ENCODE results near the gene GNG7. TPM values are rescaled to one million over a fixed set of nuclear protein-coding genes. Genes with fewer than 3 reads are reported as not detected.
"Not testable (repeated sequence)": the region's sequence is repeated elsewhere in the genome, so short reads cannot be mapped to it uniquely, and the experiment has no call there.

Gene GNG7
- total RNA-seq, 1 experiment from 2014 or later: not detected

- DNase-seq (ENCODE audit: low read depth): no peak
Measured at GRCh38 chr19:2646866-2647535, 55.5 kb downstream of the GNG7 start.

- DNase-seq (ENCODE audit: low read depth): no peak
Measured at GRCh38 chr19:2645826-2646225, 56.7 kb downstream of the GNG7 start.

DNA sequence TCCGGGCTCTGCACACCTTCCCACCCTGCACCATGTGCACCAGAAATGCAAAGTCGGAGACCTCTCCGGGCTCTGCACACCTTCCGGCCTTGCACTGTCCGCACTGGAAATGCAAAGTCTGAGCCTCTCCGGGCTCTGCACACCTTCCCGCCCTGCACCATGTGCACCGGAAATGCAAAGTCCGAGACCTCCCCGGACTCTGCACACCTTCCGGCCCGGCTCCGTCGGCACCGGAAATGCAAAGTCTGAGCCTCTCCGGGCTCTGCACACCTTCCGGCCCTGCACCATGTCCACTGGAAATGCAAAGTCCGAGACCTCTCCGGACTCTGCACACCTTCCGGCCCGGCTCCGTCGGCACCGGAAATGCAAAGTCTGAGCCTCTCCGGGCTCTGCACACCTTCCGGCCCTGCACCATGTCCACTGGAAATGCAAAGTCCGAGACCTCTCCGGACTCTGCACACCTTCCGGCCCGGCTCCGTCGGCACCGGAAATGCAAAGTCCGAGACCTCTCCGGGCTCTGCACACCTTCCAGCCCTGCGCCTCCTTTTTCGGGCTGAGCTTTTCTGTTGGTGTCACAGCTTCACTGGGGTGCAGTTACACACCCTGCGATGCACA lies 59.3 kb downstream of the GNG7 start:
- DNase-seq (ENCODE audit: low read depth): not testable (repeated sequence)

DNA sequence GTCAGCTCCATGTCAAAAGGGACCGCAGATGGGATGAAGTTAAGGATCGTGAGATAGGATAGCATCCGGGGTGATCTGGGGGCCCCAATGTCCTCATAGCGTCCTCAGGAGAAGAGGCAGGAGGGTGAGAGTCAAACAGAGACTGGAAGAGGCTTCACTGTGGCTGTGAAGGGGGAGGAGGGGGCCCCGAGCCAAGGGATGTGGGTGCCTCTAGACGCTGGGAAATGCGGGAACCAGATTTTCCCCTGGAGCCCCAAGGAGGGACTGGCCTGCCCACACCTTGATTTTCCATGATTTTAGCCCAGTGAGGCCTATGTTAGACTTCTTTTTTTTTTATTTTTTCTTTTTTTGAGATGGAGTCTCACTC lies 61.2 kb downstream of the GNG7 start:
- no peak for DNase-seq (ENCODE audit: low read depth)

DNA sequence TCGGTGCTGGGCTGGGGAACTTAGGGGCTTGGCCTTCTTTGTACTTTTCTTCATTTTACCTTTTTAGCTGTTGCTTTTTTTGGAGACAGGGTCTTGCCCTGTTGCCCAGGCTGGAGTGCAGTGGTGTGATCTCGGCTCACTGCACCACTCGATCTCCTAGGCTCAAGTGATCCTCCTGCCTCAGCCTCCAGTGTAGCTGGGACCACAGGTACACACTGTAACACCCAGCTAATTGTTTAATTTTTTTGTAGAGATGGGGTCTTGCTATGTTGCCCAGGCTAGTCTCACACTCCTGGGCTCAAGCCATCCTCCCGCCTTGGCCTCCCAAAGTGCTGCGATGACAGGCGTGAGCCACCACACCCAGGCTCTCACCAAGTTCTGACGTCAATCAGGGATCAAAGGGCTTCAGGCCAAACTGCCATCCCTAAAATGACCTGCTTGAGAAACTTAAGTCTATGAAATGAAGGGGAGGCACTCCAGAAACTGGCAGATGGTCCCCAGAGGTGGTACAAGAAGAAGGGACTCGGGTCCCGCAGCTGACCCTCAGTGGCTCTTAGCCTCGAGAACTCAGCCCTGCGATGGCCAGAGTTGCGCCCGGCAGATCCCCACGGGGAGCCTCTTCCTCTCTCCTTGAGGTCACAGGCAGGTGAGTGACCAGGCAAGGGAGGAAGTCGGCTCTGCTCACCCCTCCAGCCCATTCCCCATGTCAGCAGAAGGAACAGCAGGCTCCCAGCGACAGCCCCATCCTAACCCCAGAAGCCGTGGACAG lies 61.7 kb downstream of the GNG7 start:
- DNase-seq (ENCODE audit: low read depth): no peak

GRCh38 chr19:2639999-2640398 lies 62.5 kb downstream of the GNG7 start:
- DNase-seq (ENCODE audit: low read depth): no peak

- no peak for DNase-seq (ENCODE audit: low read depth)
Measured at GRCh38 chr19:2638417-2638940, 64.0 kb downstream of the GNG7 start.

- peak; percentile 34 for DNase-seq (ENCODE audit: low read depth)
Measured at GRCh38 chr19:2636897-2637683, 65.4 kb downstream of the GNG7 start.

- no peak for DNase-seq (ENCODE audit: low read depth)
Measured at GRCh38 chr19:2636141-2636896, 66.2 kb downstream of the GNG7 start.

DNA sequence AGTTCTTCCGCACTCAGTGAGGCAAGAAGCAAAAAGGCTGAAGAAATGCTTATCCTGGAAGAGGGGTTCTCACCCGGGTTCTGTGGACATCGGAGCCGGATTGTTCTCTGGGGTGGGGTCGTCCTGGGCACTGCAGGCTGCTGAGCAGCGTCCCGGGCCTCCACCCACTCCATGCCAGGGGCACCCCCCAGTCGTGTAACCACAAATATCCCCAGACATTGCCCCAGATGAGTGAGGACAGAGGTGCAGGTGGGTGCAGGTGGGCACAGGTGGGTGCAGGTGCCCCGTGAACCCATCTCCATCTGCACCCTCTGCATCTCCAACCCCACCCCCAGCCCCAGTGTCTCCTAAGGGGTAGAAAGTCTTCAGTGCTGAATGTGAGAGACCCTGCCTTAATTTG lies 67.5 kb downstream of the GNG7 start:
- no peak for DNase-seq (ENCODE audit: low read depth)

GRCh38 chr19:2634228-2634951 lies 68.1 kb downstream of the GNG7 start:
- DNase-seq (ENCODE audit: low read depth): no peak

DNA sequence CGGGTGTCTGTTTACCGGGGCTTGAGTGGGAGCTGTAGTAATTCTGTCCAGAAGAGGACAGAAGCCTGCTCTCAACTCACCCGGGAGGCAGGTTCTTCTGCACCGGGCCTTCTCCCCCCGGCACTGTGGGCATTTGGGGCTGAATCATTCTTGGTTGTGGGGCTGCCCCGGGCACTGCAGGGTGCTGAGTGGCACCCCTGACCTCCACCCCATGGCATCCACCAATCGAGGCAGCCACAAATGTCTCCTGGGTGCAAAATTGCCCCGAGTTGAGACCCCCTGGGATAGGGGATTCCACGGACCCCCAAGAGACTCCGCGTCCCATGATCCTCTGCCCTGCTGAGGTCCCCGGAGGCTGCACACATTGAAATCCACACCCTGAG lies 68.8 kb downstream of the GNG7 start:
- DNase-seq (ENCODE audit: low read depth): no peak

GRCh38 chr19:2631213-2631821 lies 71.2 kb downstream of the GNG7 start:
- no peak for DNase-seq (ENCODE audit: low read depth)

DNA sequence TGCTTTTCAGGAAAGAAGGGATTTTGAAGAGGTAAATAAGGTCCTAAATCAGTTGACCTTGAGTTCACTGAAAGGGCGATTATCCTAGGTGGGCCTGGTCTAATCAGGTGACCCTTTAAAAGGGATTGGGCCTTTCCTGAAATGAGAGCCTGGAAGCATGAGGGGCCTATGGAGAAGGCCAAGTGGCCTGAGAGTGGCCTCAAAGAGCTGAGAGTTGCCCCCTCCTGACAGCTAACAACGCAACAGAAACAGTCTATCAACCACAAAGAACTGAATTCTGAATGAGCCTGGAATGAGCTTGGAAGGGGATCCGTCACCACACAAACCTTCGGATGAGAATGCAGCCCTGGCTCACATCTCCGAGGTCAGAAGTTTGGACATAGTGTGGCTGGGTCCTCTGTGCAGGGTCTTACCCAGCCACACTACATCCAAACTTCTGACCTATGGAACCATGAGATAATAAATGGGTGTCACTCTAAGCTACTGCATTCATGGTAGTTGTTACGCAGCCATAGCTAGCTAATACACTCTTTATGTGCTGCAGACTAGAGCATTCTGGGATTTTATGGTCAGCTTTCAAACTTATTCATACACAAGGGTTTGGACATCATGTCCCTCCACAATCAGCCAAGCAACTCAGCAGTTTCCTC lies 72.0 kb downstream of the GNG7 start:
- DNase-seq (ENCODE audit: low read depth): no peak

DNA sequence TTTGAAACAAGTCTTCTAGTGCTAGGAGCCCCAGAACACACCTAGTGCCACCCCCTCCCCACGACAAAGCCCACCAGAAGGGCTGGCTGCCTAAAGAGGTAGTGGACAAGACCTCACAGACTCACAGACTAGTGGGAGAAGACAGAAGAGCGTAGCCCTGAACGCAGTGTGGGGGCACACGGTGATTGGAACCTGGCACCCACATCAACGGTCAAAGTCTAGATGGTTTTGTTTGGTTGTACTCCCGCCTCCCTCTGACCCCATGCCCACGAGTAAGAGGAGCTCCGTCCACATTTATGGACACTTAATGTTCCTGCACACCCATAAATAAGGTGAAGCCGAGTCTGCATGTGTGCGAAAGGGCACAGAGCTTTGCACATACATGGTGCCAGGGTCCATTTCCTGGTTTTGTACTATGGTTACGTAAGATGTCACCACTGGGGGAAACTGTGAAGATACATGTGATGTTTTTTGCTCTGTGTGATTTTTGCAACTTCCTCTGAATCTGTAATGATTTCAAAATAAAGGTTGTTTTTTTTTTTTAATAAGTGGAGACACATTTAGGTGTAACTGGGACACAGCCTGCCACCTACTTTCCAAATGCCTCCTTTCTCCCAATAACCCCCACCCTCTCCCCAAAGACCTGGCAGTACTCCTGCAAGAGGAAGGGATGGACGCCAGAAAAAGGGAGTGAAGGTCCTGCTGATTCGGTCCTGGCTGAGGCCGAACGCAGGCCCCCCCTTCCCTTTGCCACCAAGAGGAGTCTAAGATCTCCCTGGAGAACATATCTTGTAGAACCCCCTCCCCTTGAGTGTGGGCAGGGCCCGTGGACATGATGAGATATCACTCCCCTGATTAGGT lies 72.8 kb downstream of the GNG7 start:
- DNase-seq (ENCODE audit: low read depth): no peak

- no peak for DNase-seq (ENCODE audit: low read depth)
Measured at GRCh38 chr19:2628597-2628996, 73.9 kb downstream of the GNG7 start.

DNA sequence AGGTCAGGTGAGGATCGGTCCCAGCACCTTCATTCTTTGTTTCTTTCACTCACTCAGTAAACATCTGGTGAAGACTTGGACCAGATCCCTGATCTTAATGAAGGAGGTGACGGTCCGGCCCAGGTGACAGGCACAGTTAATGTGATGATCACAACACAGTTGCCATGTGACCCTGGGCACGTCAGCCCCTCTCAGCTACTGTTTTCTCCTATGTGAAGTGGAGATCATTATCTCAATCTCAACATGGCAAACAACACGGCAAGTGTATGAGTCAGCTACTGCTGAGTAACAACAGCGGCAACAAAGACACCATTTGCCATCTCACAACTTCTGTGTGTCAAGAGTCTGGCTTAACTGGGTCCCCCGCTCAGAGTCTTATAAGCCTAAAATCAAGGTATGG lies 74.6 kb downstream of the GNG7 start:
- peak; percentile 34 for DNase-seq (ENCODE audit: low read depth)

GRCh38 chr19:2627319-2627829 lies 75.1 kb downstream of the GNG7 start:
- peak; percentile 98 for DNase-seq (ENCODE audit: low read depth)
